Activated effector memory CD4-positive, alpha-beta T cell treated with anti-CD3 and anti-CD28 coated beads, Interleukin-2, amount 50 U/mL, for 16 hours (primary cell): ENCODE data around the gene BCAS1.
A peak's percentile ranks its signal among the peaks of the same experiment; 100 is the strongest.

ENCODE experiments used
- DNase-seq: peaks from one replicate; pipeline ENCODE4 v3.0.0-alpha.2; 2020

Gene BCAS1

GRCh38 chr20:54075322-54075721, 4.9 kb upstream of the BCAS1 start:
- DNase-seq: no peak

- DNase-seq: no peak
Measured at GRCh38 chr20:54074511-54074910, 4.1 kb upstream of the BCAS1 start.

- DNase-seq: no peak
Measured at GRCh38 chr20:54073288-54073687, 2.9 kb upstream of the BCAS1 start.

GRCh38 chr20:54069501-54069971, 858 bp downstream of the BCAS1 start:
- DNase-seq: no peak

- DNase-seq: no peak
Measured at GRCh38 chr20:54068966-54069365, 1.4 kb downstream of the BCAS1 start.

GRCh38 chr20:54068495-54068894, 1.9 kb downstream of the BCAS1 start:
- DNase-seq: no peak

GRCh38 chr20:54067606-54068174, 2.7 kb downstream of the BCAS1 start:
- no peak for DNase-seq

- DNase-seq: no peak
Measured at GRCh38 chr20:54065601-54066038, 4.8 kb downstream of the BCAS1 start.

GRCh38 chr20:54064939-54065338, 5.5 kb downstream of the BCAS1 start:
- DNase-seq: no peak

GRCh38 chr20:54063992-54064676, 6.3 kb downstream of the BCAS1 start:
- peak; percentile 68 for DNase-seq

GRCh38 chr20:54063580-54063979, 6.8 kb downstream of the BCAS1 start:
- no peak for DNase-seq

- no peak for DNase-seq
Measured at GRCh38 chr20:54062812-54063280, 7.5 kb downstream of the BCAS1 start.

GRCh38 chr20:54061101-54061881, 9.1 kb downstream of the BCAS1 start:
- DNase-seq: no peak

- no peak for DNase-seq
Measured at GRCh38 chr20:54059691-54060364, 10.6 kb downstream of the BCAS1 start.

- DNase-seq: no peak
Measured at GRCh38 chr20:54058420-54059139, 11.8 kb downstream of the BCAS1 start.

- no peak for DNase-seq
Measured at GRCh38 chr20:54056762-54057639, 13.4 kb downstream of the BCAS1 start.

GRCh38 chr20:54054516-54054915, 15.9 kb downstream of the BCAS1 start:
- no peak for DNase-seq

- no peak for DNase-seq
Measured at GRCh38 chr20:54051068-54051467, 19.3 kb downstream of the BCAS1 start.

- DNase-seq: no peak
Measured at GRCh38 chr20:54048891-54049545, 21.4 kb downstream of the BCAS1 start.

GRCh38 chr20:54048481-54048880, 21.9 kb downstream of the BCAS1 start:
- DNase-seq: no peak

GRCh38 chr20:54047720-54048119, 22.7 kb downstream of the BCAS1 start:
- no peak for DNase-seq
